ENCODE measurements around the gene NADSYN1. TPM values are rescaled to one million over a fixed set of nuclear protein-coding genes. Genes with fewer than 3 reads are reported as not detected.

NADSYN1 gene
- total RNA-seq, 1 experiment from 2014 or later: 58.2 TPM

- Histone ChIP-seq H3K9me3 (ENCODE audit: control insufficient read depth in 1 of 2, insufficient read depth in 1 of 2, low read depth in 1 of 2, low read length in 2 of 2) (no peaks in the 10 kb centered on the region), H3K9ac (ENCODE audit: low read length) (peak overlapping the region; percentile 92), H3K79me2 (ENCODE audit: insufficient read depth, low read length) (peaks cover 41% of the 10 kb centered on the region), H3K36me3 (ENCODE audit: control insufficient read depth in 1 of 2, insufficient read depth in 2 of 2, low read length in 2 of 2) (peaks cover 21 to 30% of the 10 kb centered on the region in 2 experiments; a peak in 3 of 4 replicates), H3K27me3 (ENCODE audit: insufficient read depth, low read length) (no peaks in the 10 kb centered on the region), H2AFZ (ENCODE audit: low read depth, low read length, poor library complexity, severe bottlenecking) (no peak overlapping the region), H3K9me2 (ENCODE audit: insufficient read depth) (no peaks in the 10 kb centered on the region), H3K27ac (ENCODE audit: low read depth, low read length) (peak overlapping the region; percentile 50), H3K4me1 (ENCODE audit: control insufficient read depth in 1 of 2, insufficient read depth in 2 of 2, low read length in 2 of 2) (peaks cover 7 to 21% of the 10 kb centered on the region in 2 experiments; a peak in 2 of 4 replicates), H3K4me2 (ENCODE audit: low read length) (peak overlapping the region; percentile 88), H4K20me1 (ENCODE audit: insufficient read depth) (peaks cover 3% of the 10 kb centered on the region; the same call in 1 of the 2 replicates), H3K4me3 (replicated peaks in 1 of 2; ENCODE audit: low read depth in 1 of 2, low read length in 2 of 2) (peak overlapping the region; percentile 93 to 99)
- intact Hi-C loops (cut with micrococcal nuclease): no loop called here
- CTCF ChIA-PET: no interaction called here
- RAD21 ChIA-PET (ENCODE audit: low non-redundant PET in 1 of 2, low total read pairs in 2 of 2, uncharacterized antibody in 2 of 2, unreplicated experiment in 2 of 2): no interaction called here
- ATAC-seq (no peak), DNase-seq (ENCODE audit: low read depth, low spot score) (no peak)
- BruUV-seq (replicated peaks): no TSS peak
- POLR2A ChIA-PET: no interaction called here
- TF ChIP-seq SIN3A (IDR thresholded peaks at IDR 0.05; ENCODE audit: low read depth) (no peak), JUND (IDR thresholded peaks at IDR 0.05) (no peak), FOSL1 (IDR thresholded peaks at IDR 0.05; ENCODE audit: low read depth) (no peak), POLR2A (IDR thresholded peaks at IDR 0.05; ENCODE audit: borderline replicate concordance, extremely low read depth, insufficient read depth, insufficient read length) (no peak), CBX3 (IDR thresholded peaks at IDR 0.05; ENCODE audit: low read depth) (no peak), ZFX (IDR thresholded peaks at IDR 0.05) (no peak), ELF1 (IDR thresholded peaks at IDR 0.05; ENCODE audit: borderline replicate concordance, low read depth) (no peak), EZH2 (IDR thresholded peaks at IDR 0.05) (no peak), EGR1 (IDR thresholded peaks at IDR 0.05; ENCODE audit: low read depth) (no peak), SP1 (IDR thresholded peaks at IDR 0.05; ENCODE audit: low read depth) (no peak), REST (IDR thresholded peaks at IDR 0.05; ENCODE audit: low read depth) (no peak), RAD21 (IDR thresholded peaks at IDR 0.05; ENCODE audit: low read depth) (no peak), POLR2AphosphoS5 (IDR thresholded peaks at IDR 0.05; ENCODE audit: low read depth, low read length) (no peak), ATF3 (IDR thresholded peaks at IDR 0.05) (no peak)
These were observed 908 bp downstream of the NADSYN1 start for GRCh38 chr11:71453918-71454304.

All from HCT116 (cell line).